Forelimb muscle (tissue), 1 donor: ENCODE results near the gene PEAK1. TPM values are rescaled to one million over a fixed set of nuclear protein-coding genes. Genes with fewer than 3 reads are reported as not detected.
A peak's percentile ranks its signal among the peaks of the same experiment; 100 is the strongest.
"Not testable (repeated sequence)": the region's sequence is repeated elsewhere in the genome, so short reads cannot be mapped to it uniquely, and the experiment has no call there.

Source experiments
- DNase-seq: peaks from one replicate; pipeline ENCODE4 v3.0.0-alpha.2; 2013; ENCODE audit warnings: low read depth
- polyA plus RNA-seq: library from polyadenylated mRNA; unstranded; fragments of 120-200 nt; gene quantifications from one replicate; pipeline ENCODE4 v1.2.1, GENCODE V29; 2013; ENCODE audit not compliant: insufficient read length

PEAK1 gene
- polyA plus RNA-seq, 1 donor: 35.2 TPM

GRCh38 chr15:77239882-77240608 lies 179.9 kb downstream of the PEAK1 start:
- DNase-seq: peak; percentile 11

- DNase-seq: no peak
These were observed 184.3 kb downstream of the PEAK1 start for GRCh38 chr15:77235566-77235965.

- DNase-seq: no peak
These were observed 191.1 kb downstream of the PEAK1 start for GRCh38 chr15:77228828-77229227.

GRCh38 chr15:77226652-77227051 lies 193.3 kb downstream of the PEAK1 start:
- DNase-seq: no peak

- DNase-seq: no peak
These were observed 194.3 kb downstream of the PEAK1 start for GRCh38 chr15:77225646-77226045.

- DNase-seq: no peak
These were observed 194.8 kb downstream of the PEAK1 start for GRCh38 chr15:77225088-77225487.

- DNase-seq: no peak
These were observed 195.6 kb downstream of the PEAK1 start for GRCh38 chr15:77224352-77224751.

- DNase-seq: no peak
These were observed 198.2 kb downstream of the PEAK1 start for GRCh38 chr15:77221708-77222107.

- no peak for DNase-seq
These were observed 198.7 kb downstream of the PEAK1 start for GRCh38 chr15:77221174-77221573.

- DNase-seq: no peak
These were observed 200.1 kb downstream of the PEAK1 start for GRCh38 chr15:77219841-77220240.

- DNase-seq: no peak
These were observed 210.7 kb downstream of the PEAK1 start for GRCh38 chr15:77209221-77209620.

- no peak for DNase-seq
These were observed 211.7 kb downstream of the PEAK1 start for GRCh38 chr15:77208241-77208640.

- DNase-seq: no peak
These were observed 218.2 kb downstream of the PEAK1 start for GRCh38 chr15:77201665-77202064.

- no peak for DNase-seq
These were observed 223.5 kb downstream of the PEAK1 start for GRCh38 chr15:77196381-77196780.

- no peak for DNase-seq
These were observed 224.3 kb downstream of the PEAK1 start for GRCh38 chr15:77195586-77195985.

- no peak for DNase-seq
These were observed 227.5 kb downstream of the PEAK1 start for GRCh38 chr15:77192451-77192850.

- no peak for DNase-seq
These were observed 228.6 kb downstream of the PEAK1 start for GRCh38 chr15:77191230-77191834.

GRCh38 chr15:77187751-77188464 lies 232.0 kb downstream of the PEAK1 start:
- DNase-seq: peak; percentile 60

- DNase-seq: no peak
These were observed 233.3 kb downstream of the PEAK1 start for GRCh38 chr15:77186594-77187011.

GRCh38 chr15:77185242-77185785 lies 234.6 kb downstream of the PEAK1 start:
- no peak for DNase-seq

GRCh38 chr15:77184352-77184751 lies 235.6 kb downstream of the PEAK1 start:
- DNase-seq: not testable (repeated sequence)

- no peak for DNase-seq
These were observed 236.8 kb downstream of the PEAK1 start for GRCh38 chr15:77183066-77183465.
